ENCODE results near the gene C2CD4D.

DNA sequence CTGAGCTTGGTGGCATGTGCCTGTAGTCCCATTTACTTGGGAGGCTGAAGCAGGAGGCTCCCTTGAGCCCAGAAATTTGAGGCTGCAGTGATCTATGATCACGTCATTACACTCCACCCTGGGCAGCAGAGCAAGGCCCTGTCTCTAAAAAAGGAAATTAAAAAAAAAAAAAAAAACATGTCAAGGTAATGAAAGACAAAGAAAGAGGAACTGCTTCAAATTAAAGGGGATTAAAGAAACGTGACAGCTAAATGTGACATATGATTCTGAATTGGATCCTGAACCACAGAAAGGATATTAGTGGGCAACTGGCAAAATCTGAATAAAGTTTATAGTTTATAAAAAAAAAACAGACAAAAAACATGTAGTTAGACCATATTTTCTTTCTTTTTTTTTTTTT, 3.8 kb upstream of the C2CD4D start:
- TF ChIP-seq POLR2A (IDR thresholded peaks at IDR 0.05): no peak
- TF ChIP-seq, protein P1, sequence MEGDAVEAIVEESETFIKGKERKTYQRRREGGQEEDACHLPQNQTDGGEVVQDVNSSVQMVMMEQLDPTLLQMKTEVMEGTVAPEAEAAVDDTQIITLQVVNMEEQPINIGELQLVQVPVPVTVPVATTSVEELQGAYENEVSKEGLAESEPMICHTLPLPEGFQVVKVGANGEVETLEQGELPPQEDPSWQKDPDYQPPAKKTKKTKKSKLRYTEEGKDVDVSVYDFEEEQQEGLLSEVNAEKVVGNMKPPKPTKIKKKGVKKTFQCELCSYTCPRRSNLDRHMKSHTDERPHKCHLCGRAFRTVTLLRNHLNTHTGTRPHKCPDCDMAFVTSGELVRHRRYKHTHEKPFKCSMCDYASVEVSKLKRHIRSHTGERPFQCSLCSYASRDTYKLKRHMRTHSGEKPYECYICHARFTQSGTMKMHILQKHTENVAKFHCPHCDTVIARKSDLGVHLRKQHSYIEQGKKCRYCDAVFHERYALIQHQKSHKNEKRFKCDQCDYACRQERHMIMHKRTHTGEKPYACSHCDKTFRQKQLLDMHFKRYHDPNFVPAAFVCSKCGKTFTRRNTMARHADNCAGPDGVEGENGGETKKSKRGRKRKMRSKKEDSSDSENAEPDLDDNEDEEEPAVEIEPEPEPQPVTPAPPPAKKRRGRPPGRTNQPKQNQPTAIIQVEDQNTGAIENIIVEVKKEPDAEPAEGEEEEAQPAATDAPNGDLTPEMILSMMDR (IDR thresholded peaks at IDR 0.05): no peak
- TF ChIP-seq EP300 (IDR thresholded peaks at IDR 0.05): no peak
- no peak for TF ChIP-seq POLR2AphosphoS5 (IDR thresholded peaks at IDR 0.05)

Data from sigmoid colon (tissue), 4 donors.